WERI-Rb-1 (cell line): ENCODE measurements around the gene MICU1.
"Not testable (repeated sequence)": the region's sequence is repeated elsewhere in the genome, so short reads cannot be mapped to it uniquely, and the experiment has no call there.

Experiments used
- DNase-seq: peaks from one replicate; pipeline ENCODE4 v3.0.0-alpha.2; 2020
- H3K27ac ChIP-seq: fragments of 250-450 bp; sonication (Bioruptor Pico); 2 replicates; pipeline ENCODE4 v1.5.1; 2020; ENCODE audit warnings: mild to moderate bottlenecking, moderate library complexity
- H3K27me3 ChIP-seq: fragments of 250-450 bp; sonication (Bioruptor Pico); 2 replicates; pipeline ENCODE4 v1.5.1; 2021; ENCODE audit warnings: mild to moderate bottlenecking, low read depth, moderate library complexity; ENCODE audit not compliant: insufficient read depth, severe bottlenecking
- H3K36me3 ChIP-seq: fragments of 250-450 bp; sonication (Bioruptor Pico); 2 replicates; pipeline ENCODE4 v1.5.1; 2020; ENCODE audit warnings: mild to moderate bottlenecking, moderate library complexity
- H3K4me3 ChIP-seq: 2 replicates; pipeline ENCODE4 v1.5.1; 2011; ENCODE audit warnings: low read depth, mild to moderate bottlenecking, control low read depth, low read length
- H3K9me3 ChIP-seq: fragments of 250-450 bp; sonication (Bioruptor Pico); 2 replicates; pipeline ENCODE4 v1.5.1; 2021; ENCODE audit warnings: mild to moderate bottlenecking, moderate library complexity; ENCODE audit not compliant: severe bottlenecking
- TF ChIP-seq, protein P1 (sequence below): IDR thresholded peaks from 2 replicates; pipeline ENCODE4 v1.5.1; 2011; ENCODE audit warnings: low read depth, mild to moderate bottlenecking, control low read depth, inconsistent platforms, low read length

Gene MICU1

DNA sequence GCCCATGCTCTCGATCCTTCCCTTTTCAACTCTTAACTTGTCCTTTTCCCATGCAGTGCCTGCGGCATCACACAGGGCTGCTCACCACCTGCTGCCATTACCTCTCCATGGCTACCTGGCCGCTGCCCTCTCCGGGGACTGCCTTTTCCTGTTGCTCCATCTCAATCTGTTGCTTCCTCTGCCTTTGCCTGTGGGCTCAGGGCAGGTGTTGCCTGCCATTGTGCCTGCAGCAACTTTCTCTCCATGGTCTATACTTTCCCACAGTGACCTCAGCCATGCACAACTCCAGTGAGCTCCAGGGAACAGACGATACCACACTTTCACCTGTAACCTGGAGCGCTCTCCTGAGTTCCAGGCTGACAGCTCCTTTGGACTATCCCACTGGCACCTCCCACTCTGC, 274.4 kb downstream of the MICU1 start:
- Histone ChIP-seq H3K27ac (no peak overlapping the region), H3K27me3 (no peaks in the 10 kb centered on the region), H3K9me3 (no peaks in the 10 kb centered on the region), H3K4me3 (no peak overlapping the region), H3K36me3 (peaks cover 14% of the 10 kb centered on the region)
- TF ChIP-seq, protein P1, sequence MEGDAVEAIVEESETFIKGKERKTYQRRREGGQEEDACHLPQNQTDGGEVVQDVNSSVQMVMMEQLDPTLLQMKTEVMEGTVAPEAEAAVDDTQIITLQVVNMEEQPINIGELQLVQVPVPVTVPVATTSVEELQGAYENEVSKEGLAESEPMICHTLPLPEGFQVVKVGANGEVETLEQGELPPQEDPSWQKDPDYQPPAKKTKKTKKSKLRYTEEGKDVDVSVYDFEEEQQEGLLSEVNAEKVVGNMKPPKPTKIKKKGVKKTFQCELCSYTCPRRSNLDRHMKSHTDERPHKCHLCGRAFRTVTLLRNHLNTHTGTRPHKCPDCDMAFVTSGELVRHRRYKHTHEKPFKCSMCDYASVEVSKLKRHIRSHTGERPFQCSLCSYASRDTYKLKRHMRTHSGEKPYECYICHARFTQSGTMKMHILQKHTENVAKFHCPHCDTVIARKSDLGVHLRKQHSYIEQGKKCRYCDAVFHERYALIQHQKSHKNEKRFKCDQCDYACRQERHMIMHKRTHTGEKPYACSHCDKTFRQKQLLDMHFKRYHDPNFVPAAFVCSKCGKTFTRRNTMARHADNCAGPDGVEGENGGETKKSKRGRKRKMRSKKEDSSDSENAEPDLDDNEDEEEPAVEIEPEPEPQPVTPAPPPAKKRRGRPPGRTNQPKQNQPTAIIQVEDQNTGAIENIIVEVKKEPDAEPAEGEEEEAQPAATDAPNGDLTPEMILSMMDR: no peak
- no peak for DNase-seq

GRCh38 chr10:72349438-72349837, 276.4 kb downstream of the MICU1 start:
- no peaks in the 10 kb centered on the region for H3K27me3 ChIP-seq
- H3K9me3 ChIP-seq: no peaks in the 10 kb centered on the region
- peaks cover 16% of the 10 kb centered on the region for H3K36me3 ChIP-seq
- TF ChIP-seq, protein P1: no peak
- H3K4me3 ChIP-seq: no peak overlapping the region
- no peak for DNase-seq
- no peak overlapping the region for H3K27ac ChIP-seq

DNA sequence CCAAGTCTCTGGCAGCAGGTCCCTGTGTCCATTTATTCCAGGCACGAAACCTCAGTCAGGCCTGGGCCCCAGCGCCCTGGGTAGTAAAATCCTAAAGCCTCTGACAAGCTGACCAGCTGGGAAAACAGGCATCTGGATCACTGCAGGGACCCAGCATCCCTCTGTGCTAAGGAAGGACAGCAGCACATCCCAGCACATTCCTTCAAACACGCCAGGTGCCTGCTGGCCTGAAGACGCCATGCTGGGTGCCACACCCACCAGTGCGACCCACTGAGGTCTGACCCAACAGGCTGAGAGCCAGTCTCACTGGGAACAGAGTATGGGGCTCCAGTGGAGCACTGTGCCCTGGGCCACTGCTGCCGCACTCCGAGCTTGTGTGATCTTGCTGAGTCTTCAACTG, 277.6 kb downstream of the MICU1 start:
- DNase-seq: no peak
- peaks cover 16% of the 10 kb centered on the region for H3K36me3 ChIP-seq
- TF ChIP-seq, protein P1: no peak
- no peaks in the 10 kb centered on the region for H3K9me3 ChIP-seq
- H3K27me3 ChIP-seq: no peaks in the 10 kb centered on the region
- H3K27ac ChIP-seq: no peak overlapping the region
- H3K4me3 ChIP-seq: no peak overlapping the region

- not testable (repeated sequence) for DNase-seq, H3K4me3 ChIP-seq, H3K27me3 ChIP-seq, H3K9me3 ChIP-seq, H3K27ac ChIP-seq
- H3K36me3 ChIP-seq: peaks cover 17% of the 10 kb centered on the region
These were observed 279.8 kb downstream of the MICU1 start for GRCh38 chr10:72346117-72346516.

GRCh38 chr10:72344932-72345331, 280.9 kb downstream of the MICU1 start:
- Histone ChIP-seq H3K4me3 (no peak overlapping the region), H3K36me3 (peaks cover 26% of the 10 kb centered on the region), H3K27ac (no peak overlapping the region), H3K9me3 (no peaks in the 10 kb centered on the region), H3K27me3 (no peaks in the 10 kb centered on the region)
- DNase-seq: no peak
- TF ChIP-seq, protein P1: no peak

GRCh38 chr10:72342911-72343310, 283.0 kb downstream of the MICU1 start:
- Histone ChIP-seq H3K27me3 (no peaks in the 10 kb centered on the region), H3K4me3 (no peak overlapping the region), H3K36me3 (peaks cover 31% of the 10 kb centered on the region), H3K9me3 (no peaks in the 10 kb centered on the region), H3K27ac (no peak overlapping the region)
- TF ChIP-seq, protein P1: no peak
- no peak for DNase-seq
